Immature natural killer cell (primary cell): Measurements from ENCODE around the gene NLN. TPM values are rescaled to one million over a fixed set of nuclear protein-coding genes. Genes with fewer than 3 reads are reported as not detected.
A peak's percentile ranks its signal among the peaks of the same experiment; 100 is the strongest.

Source experiments
- DNase-seq, 3 donors: peaks; one replicate each; pipeline ENCODE4 v3.0.0; 2022; ENCODE audit warnings: mixed read lengths in 1 of 3
- H3K27ac Mint-ChIP-seq, 6 donors: one replicate each; pipeline ENCODE4 v1.8.0; 2020; ENCODE audit warnings: mixed read lengths in 6 of 6, mild to moderate bottlenecking in 5 of 6, inconsistent platforms in 4 of 6, moderate library complexity in 3 of 6
- H3K27me3 Mint-ChIP-seq, 3 donors: one replicate each; pipeline ENCODE4 v1.8.0; 2020 to 2021; ENCODE audit warnings: low read depth in 3 of 3, mild to moderate bottlenecking in 3 of 3, mixed read lengths in 3 of 3, moderate library complexity in 3 of 3, inconsistent platforms in 1 of 3
- H3K36me3 Mint-ChIP-seq, 3 donors: one replicate each; pipeline ENCODE4 v1.8.0; 2020; ENCODE audit warnings: mixed read lengths in 3 of 3, inconsistent platforms in 2 of 3, mild to moderate bottlenecking in 2 of 3
- H3K4me1 Mint-ChIP-seq, 2 donors: one replicate each; pipeline ENCODE4 v1.8.0; 2020; ENCODE audit warnings: inconsistent platforms in 2 of 2, mild to moderate bottlenecking in 2 of 2, mixed read lengths in 2 of 2, moderate library complexity in 1 of 2
- H3K4me3 Mint-ChIP-seq, 5 donors: one replicate each; pipeline ENCODE4 v1.8.0; 2020; ENCODE audit warnings: mild to moderate bottlenecking in 5 of 5, mixed read lengths in 5 of 5, inconsistent platforms in 3 of 5, moderate library complexity in 3 of 5
- H3K9me3 Mint-ChIP-seq, 6 donors: one replicate each; pipeline ENCODE4 v1.8.0; 2020; ENCODE audit warnings: mild to moderate bottlenecking in 6 of 6, mixed read lengths in 6 of 6, inconsistent platforms in 4 of 6, moderate library complexity in 3 of 6
- polyA plus RNA-seq, 3 donors: library from polyadenylated mRNA; unstranded; fragments of 300-500 nt; fragmentation: Illumina TruSeq; gene quantifications; one replicate each; pipeline ENCODE4 v1.2.3, GENCODE V29; 2021

Gene NLN
- polyA plus RNA-seq, 3 donors from 2014 or later: 0.76 to 1.2 (median 1.2) TPM

- Mint-ChIP-seq H3K27me3 (peaks cover 0 to 2% (median 0%) of the 10 kb centered on the region in 3 donors), H3K4me3 (no peak overlapping the region), H3K9me3 (no peaks in the 10 kb centered on the region), H3K27ac (no peak overlapping the region), H3K36me3 (peaks cover 0 to 4% (median 3%) of the 10 kb centered on the region in 3 donors), H3K4me1 (no peaks in the 10 kb centered on the region)
- no peak for DNase-seq
Observed at GRCh38 chr5:65812648-65813047, 90.6 kb downstream of the NLN start.

- Mint-ChIP-seq H3K9me3 (no peaks in the 10 kb centered on the region), H3K27ac (no peak overlapping the region), H3K36me3 (peaks cover 0 to 4% (median 3%) of the 10 kb centered on the region in 3 donors), H3K4me3 (no peak overlapping the region), H3K4me1 (no peaks in the 10 kb centered on the region), H3K27me3 (peaks cover 0 to 2% (median 0%) of the 10 kb centered on the region in 3 donors)
- DNase-seq: no peak
Observed at GRCh38 chr5:65813174-65813573, 91.2 kb downstream of the NLN start.

DNA sequence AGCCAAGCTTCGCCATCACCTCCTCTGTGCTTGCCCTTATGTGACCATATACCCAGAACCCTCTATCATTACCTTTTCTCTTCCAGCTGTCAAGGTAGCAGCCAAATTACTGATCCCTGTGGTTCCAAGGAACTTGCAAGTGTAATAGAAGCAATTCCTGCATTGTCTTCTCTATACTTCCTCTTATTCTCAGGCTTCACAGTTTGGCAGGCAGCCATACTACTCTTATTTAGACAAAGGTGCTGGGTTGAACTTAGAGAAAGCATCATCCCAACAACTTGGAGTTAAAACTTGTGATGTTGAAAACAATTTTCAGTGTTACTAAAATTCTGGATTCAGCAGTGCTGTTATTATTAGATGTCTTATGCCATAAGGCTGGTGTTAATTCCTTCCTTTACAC, 93.2 kb downstream of the NLN start:
- H3K4me3 Mint-ChIP-seq: no peak overlapping the region
- H3K36me3 Mint-ChIP-seq: peaks cover 0 to 4% (median 0%) of the 10 kb centered on the region in 3 donors
- peaks cover 0 to 2% (median 0%) of the 10 kb centered on the region in 3 donors for H3K27me3 Mint-ChIP-seq
- no peaks in the 10 kb centered on the region for H3K9me3 Mint-ChIP-seq
- no peaks in the 10 kb centered on the region for H3K4me1 Mint-ChIP-seq
- no peak overlapping the region for H3K27ac Mint-ChIP-seq
- DNase-seq: no peak

DNA sequence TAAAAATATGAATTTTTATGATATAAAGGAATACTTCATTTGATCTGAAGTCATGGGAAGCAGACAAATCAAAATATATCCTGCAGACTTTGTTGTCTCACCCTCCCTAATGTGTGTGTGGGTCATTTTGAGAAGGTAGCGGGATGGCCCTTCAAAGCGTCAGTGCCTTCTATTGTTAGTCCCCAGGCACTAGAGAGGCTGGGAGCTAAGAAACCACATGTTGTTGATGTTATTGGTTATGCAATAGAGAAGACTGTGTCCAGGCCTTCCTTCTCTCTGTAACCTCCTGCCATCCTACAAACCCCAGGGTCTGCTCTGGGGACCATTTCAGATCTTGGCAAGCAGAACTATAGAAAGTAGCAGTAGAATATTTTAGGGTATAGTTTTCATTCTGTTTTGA, 94.7 kb downstream of the NLN start:
- Mint-ChIP-seq H3K27ac (no peak overlapping the region), H3K4me3 (no peak overlapping the region), H3K27me3 (peaks cover 0 to 3% (median 1%) of the 10 kb centered on the region in 3 donors), H3K9me3 (no peaks in the 10 kb centered on the region), H3K36me3 (peaks cover 0 to 4% (median 0%) of the 10 kb centered on the region in 3 donors), H3K4me1 (no peaks in the 10 kb centered on the region)
- no peak for DNase-seq

DNA sequence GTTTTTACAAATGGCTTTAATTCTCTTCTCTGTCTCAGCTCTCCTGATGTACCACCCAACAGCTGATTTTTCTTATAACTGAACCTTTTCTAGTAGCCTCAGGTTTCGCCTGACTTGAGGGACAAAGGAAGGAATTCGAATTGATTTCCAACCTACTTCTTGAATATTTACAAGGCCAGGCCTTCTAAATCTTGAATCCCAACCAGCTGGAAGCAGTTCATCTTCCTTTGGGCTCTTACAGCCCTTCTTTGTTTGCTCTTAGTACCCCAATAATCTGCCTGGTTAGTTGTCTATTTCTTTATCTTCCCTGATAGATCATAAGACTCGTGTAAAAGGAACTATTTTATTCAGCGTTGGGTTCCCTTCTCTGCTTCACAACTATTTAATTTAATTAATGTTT, 95.9 kb downstream of the NLN start:
- no peaks in the 10 kb centered on the region for H3K9me3 Mint-ChIP-seq
- peaks cover 0 to 3% (median 1%) of the 10 kb centered on the region in 3 donors for H3K27me3 Mint-ChIP-seq
- no peak overlapping the region for H3K27ac Mint-ChIP-seq
- H3K36me3 Mint-ChIP-seq: peaks cover 0 to 4% (median 0%) of the 10 kb centered on the region in 3 donors
- no peaks in the 10 kb centered on the region for H3K4me1 Mint-ChIP-seq
- no peak for DNase-seq
- H3K4me3 Mint-ChIP-seq: no peak overlapping the region

- Mint-ChIP-seq H3K9me3 (no peaks in the 10 kb centered on the region), H3K4me3 (no peak overlapping the region), H3K27me3 (peaks cover 0 to 3% (median 3%) of the 10 kb centered on the region in 3 donors), H3K36me3 (no peaks in the 10 kb centered on the region), H3K27ac (no peak overlapping the region), H3K4me1 (no peaks in the 10 kb centered on the region)
- DNase-seq: no peak
Observed at GRCh38 chr5:65818592-65818991, 96.6 kb downstream of the NLN start.

- H3K27me3 Mint-ChIP-seq: peaks cover under 1 to 3% (median 3%) of the 10 kb centered on the region in 3 donors
- no peak overlapping the region for H3K27ac Mint-ChIP-seq
- DNase-seq: no peak
- H3K36me3 Mint-ChIP-seq: no peaks in the 10 kb centered on the region
- H3K4me1 Mint-ChIP-seq: no peaks in the 10 kb centered on the region
- no peak overlapping the region for H3K4me3 Mint-ChIP-seq
- no peaks in the 10 kb centered on the region for H3K9me3 Mint-ChIP-seq
Observed at GRCh38 chr5:65819215-65819904, 97.4 kb downstream of the NLN start.

DNA sequence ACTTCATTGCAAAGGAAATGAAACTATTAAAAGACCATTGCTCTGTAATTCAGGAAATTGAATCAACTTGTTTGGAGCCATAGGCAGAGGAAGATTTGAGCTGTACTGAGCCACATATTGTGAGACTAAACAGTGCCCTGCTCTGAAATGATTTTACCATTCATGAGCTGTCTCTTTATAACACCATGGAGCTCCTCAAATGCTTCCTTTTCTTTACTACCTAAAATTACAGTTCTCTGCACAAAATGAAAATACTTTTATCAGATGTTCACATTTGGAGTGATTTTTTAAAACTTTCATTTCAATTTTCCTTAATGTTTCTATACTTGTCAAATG, 97.9 kb downstream of the NLN start:
- Mint-ChIP-seq H3K36me3 (no peaks in the 10 kb centered on the region), H3K27me3 (peaks cover 2 to 3% (median 3%) of the 10 kb centered on the region in 3 donors)

DNA sequence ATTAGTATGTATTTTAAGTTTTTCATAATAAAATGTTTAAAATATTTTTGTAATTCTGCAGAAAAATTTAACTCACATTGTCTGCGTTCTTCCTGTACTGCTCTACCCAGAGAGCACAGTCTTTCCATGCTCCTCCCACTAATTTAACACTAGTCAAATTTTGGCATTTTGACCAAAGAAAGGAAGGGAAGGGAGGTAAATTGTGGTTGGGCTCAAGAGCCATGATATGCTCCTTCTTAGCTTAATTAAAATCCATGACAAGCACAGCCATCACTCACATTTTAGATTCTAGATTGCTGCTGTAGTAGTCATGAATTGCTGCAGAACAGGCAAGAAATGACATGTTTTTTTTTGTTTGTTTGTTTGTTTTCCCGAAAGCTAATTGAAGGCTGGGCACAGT, 98.4 kb downstream of the NLN start:
- H3K27ac Mint-ChIP-seq: no peak overlapping the region
- no peaks in the 10 kb centered on the region for H3K36me3 Mint-ChIP-seq
- H3K9me3 Mint-ChIP-seq: no peaks in the 10 kb centered on the region
- no peak for DNase-seq
- no peak overlapping the region for H3K4me3 Mint-ChIP-seq
- peaks cover 0 to 2% of the 10 kb centered on the region in 2 donors for H3K4me1 Mint-ChIP-seq
- H3K27me3 Mint-ChIP-seq: peaks cover 2 to 3% (median 3%) of the 10 kb centered on the region in 3 donors

More for the DNA sequence above, 97.9 kb downstream of the NLN start:
- DNase-seq: no peak
- H3K4me3 Mint-ChIP-seq: no peak overlapping the region
- no peaks in the 10 kb centered on the region for H3K4me1 Mint-ChIP-seq
- no peaks in the 10 kb centered on the region for H3K9me3 Mint-ChIP-seq
- no peak overlapping the region for H3K27ac Mint-ChIP-seq

- peaks cover 8 to 14% of the 10 kb centered on the region in 2 donors for H3K4me1 Mint-ChIP-seq
- peaks cover 2 to 3% (median 3%) of the 10 kb centered on the region in 3 donors for H3K27me3 Mint-ChIP-seq
- no peaks in the 10 kb centered on the region for H3K9me3 Mint-ChIP-seq
- H3K27ac Mint-ChIP-seq: no peak overlapping the region
- H3K36me3 Mint-ChIP-seq: no peaks in the 10 kb centered on the region
- no peak overlapping the region for H3K4me3 Mint-ChIP-seq
- DNase-seq: no peak
Observed at GRCh38 chr5:65821966-65822365, 100.0 kb downstream of the NLN start.

DNA sequence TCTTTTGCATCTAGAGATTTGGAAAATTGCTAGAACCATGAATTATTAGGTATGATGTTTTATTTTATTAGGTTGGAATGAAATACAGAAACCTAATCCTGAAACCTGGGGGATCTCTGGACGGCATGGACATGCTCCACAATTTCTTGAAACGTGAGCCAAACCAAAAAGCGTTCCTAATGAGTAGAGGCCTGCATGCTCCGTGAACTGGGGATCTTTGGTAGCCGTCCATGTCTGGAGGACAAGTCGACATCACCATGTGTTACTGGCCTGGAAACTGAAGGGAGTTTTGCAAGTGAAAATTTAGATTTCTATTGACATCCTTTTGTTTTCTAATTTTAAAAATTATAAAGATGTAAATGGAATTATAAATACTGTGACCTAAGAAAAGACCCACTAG, 100.7 kb downstream of the NLN start:
- no peaks in the 10 kb centered on the region for H3K36me3 Mint-ChIP-seq
- DNase-seq: no peak
- no peak overlapping the region for H3K27ac Mint-ChIP-seq
- peaks cover 2 to 5% (median 3%) of the 10 kb centered on the region in 3 donors for H3K27me3 Mint-ChIP-seq
- H3K9me3 Mint-ChIP-seq: no peaks in the 10 kb centered on the region
- peaks cover 8 to 14% of the 10 kb centered on the region in 2 donors for H3K4me1 Mint-ChIP-seq
- no peak overlapping the region for H3K4me3 Mint-ChIP-seq

DNA sequence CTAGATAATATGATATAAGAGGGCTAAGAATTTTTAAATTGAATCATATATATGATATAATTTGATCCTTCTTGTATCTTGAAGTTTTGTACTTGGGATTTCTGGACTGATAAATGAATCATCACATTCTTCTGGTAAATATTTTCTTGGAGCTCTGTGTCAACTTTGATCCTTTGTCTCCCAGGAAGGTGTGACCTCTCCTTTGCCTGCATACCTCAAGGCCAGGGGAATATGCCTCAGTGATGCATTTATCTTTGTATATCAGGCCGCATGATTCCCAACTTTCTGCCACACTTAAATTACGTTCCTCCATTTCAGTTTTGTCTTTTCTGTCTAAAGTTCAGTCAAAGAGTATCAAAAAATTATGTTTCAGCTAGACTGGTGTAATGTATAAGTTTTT, 101.2 kb downstream of the NLN start:
- H3K27ac Mint-ChIP-seq: no peak overlapping the region
- H3K9me3 Mint-ChIP-seq: no peaks in the 10 kb centered on the region
- peaks cover 8 to 14% of the 10 kb centered on the region in 2 donors for H3K4me1 Mint-ChIP-seq
- no peak overlapping the region for H3K4me3 Mint-ChIP-seq
- no peaks in the 10 kb centered on the region for H3K36me3 Mint-ChIP-seq
- no peak for DNase-seq
- H3K27me3 Mint-ChIP-seq: peaks cover 2 to 5% (median 3%) of the 10 kb centered on the region in 3 donors

- no peak for DNase-seq
- Mint-ChIP-seq H3K4me1 (peaks cover 8 to 14% of the 10 kb centered on the region in 2 donors), H3K36me3 (no peaks in the 10 kb centered on the region), H3K27me3 (peaks cover 2 to 5% (median 3%) of the 10 kb centered on the region in 3 donors), H3K4me3 (no peak overlapping the region), H3K27ac (no peak overlapping the region), H3K9me3 (no peaks in the 10 kb centered on the region)
Observed at GRCh38 chr5:65823845-65824445, 101.9 kb downstream of the NLN start.

DNA sequence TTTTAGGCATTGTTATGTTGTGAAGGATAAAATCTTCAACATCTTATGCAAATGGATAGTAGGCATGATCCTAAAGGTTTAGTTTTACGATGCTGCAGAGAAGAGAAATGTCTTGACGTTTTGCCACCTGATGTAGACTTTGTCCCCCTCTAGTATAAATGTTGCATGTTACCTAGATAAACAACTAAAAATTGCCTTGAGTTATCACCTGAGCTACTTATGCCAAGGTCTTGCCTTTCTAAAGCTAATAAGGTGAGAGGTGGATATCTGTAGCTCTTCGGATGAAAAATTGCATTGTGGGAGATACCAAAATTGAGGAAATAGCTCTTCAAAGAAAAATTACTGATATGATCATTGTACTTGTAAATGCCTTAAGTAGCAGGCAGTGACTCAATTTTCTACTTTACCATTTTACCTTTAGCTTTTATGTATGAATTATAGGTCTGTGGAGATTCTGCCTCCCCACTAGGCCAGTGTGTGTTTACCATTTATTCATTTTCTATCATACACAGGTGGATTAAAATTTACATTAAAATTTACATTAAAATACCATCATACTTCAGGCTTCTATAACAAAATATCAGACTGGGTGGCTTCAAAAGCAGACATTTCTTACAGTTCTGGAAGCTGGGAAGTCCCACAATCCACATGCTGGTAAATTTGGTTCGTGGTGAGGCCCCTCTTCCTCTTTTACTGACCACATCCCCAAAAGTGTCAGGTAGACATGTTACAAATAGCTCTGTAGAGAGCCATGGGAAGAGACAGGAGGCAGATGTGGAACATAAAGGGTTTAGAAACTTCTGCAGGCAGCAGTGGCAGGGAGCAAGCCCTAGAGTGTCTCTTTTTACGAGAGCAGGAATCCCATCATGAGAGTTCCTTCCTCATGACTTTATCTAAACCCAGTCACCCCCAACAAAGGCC, 103.7 kb downstream of the NLN start:
- DNase-seq: peak in 2 of 3 donors; percentile 7 to 8
- H3K4me1 Mint-ChIP-seq: peaks cover 8 to 14% of the 10 kb centered on the region in 2 donors
- H3K36me3 Mint-ChIP-seq: no peaks in the 10 kb centered on the region
- H3K9me3 Mint-ChIP-seq: no peaks in the 10 kb centered on the region
- peaks cover 3 to 5% (median 4%) of the 10 kb centered on the region in 3 donors for H3K27me3 Mint-ChIP-seq
- no peak overlapping the region for H3K27ac Mint-ChIP-seq
- peak overlapping the region in 1 of 5 donors; percentile 39 for H3K4me3 Mint-ChIP-seq
